ENCODE results near the gene MRPS10.

DNA sequence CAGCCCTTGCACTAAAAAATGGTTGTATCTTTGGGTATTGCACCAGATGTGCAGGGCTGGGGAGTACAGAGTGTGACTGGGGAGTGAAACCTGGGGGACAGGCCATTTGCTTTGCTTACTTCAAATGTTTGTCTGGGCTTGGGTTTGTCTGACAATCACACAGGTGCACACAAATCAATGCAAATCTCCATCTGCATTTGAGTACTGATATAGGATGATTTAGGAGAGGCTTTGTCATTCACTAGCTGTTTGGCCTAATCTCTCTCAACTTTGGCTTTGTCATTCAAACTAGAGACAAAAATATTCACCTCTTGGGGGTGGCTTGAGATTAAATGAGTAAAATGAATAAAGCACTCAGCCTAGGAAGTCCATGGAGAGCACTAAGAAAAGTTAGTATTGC is 40.7 kb downstream of the MRPS10 start:
- TF ChIP-seq POLR2A (IDR thresholded peaks at IDR 0.05) = no peak
- TF ChIP-seq CTCF (IDR thresholded peaks at IDR 0.05) = no peak
- TF ChIP-seq POLR2AphosphoS5 (IDR thresholded peaks at IDR 0.05) = no peak
- no peak for TF ChIP-seq EP300 (IDR thresholded peaks at IDR 0.05)
